DMS53 treated with DMSO at 0.1 percent for 48 hours (cell line): Measurements from ENCODE around the gene MAGEA3.
"Not testable (repeated sequence)": the region's sequence is repeated elsewhere in the genome, so short reads cannot be mapped to it uniquely, and the experiment has no call there.

Source experiments
- DNase-seq: peaks from one replicate; lab custom pipeline; 2025; ENCODE audit not compliant: unreplicated experiment; lab: John Stamatoyannopoulos, UW

MAGEA3 gene

GRCh38 chrX:152697952-152698931, at the start of gene MAGEA3:
MAGEA3 (plus strand) TSS chrX:152698794; CDS start chrX:152700833, 2,039 bp downstream.
- not testable (repeated sequence) for DNase-seq

- DNase-seq: no peak
These were observed 46.5 kb upstream of the MAGEA3 start for GRCh38 chrX:152652060-152652459.

- DNase-seq: no peak
These were observed 46.1 kb upstream of the MAGEA3 start for GRCh38 chrX:152652467-152652866.

- no peak for DNase-seq
These were observed 42.5 kb upstream of the MAGEA3 start for GRCh38 chrX:152656087-152656486.

GRCh38 chrX:152656890-152657289, 41.7 kb upstream of the MAGEA3 start:
- DNase-seq: no peak

GRCh38 chrX:152658302-152658701, 40.3 kb upstream of the MAGEA3 start:
- no peak for DNase-seq

GRCh38 chrX:152663086-152663485, 35.5 kb upstream of the MAGEA3 start:
- no peak for DNase-seq

GRCh38 chrX:152674135-152674534, 24.5 kb upstream of the MAGEA3 start:
- no peak for DNase-seq

- not testable (repeated sequence) for DNase-seq
These were observed 23.9 kb upstream of the MAGEA3 start for GRCh38 chrX:152674652-152675051.

- not testable (repeated sequence) for DNase-seq
These were observed 17.6 kb upstream of the MAGEA3 start for GRCh38 chrX:152681012-152681411.

- DNase-seq: not testable (repeated sequence)
These were observed 1.8 kb downstream of the MAGEA3 start for GRCh38 chrX:152700390-152700789.

- DNase-seq: not testable (repeated sequence)
These were observed 7.9 kb downstream of the MAGEA3 start for GRCh38 chrX:152706500-152706899.

- not testable (repeated sequence) for DNase-seq
These were observed 10.6 kb downstream of the MAGEA3 start, which contains the start of gene CSAG2 for GRCh38 chrX:152709173-152709572. CSAG2 (minus strand) TSS chrX:152709273; CDS start chrX:152709112, 161 bp downstream.

- not testable (repeated sequence) for DNase-seq
These were observed 14.6 kb downstream of the MAGEA3 start for GRCh38 chrX:152713195-152713594.

GRCh38 chrX:152713815-152714787, 15.5 kb downstream of the MAGEA3 start, which contains the start of gene MAGEA2B:
MAGEA2B (plus strand) TSS chrX:152714628; CDS start chrX:152717107, 2,479 bp downstream.
- not testable (repeated sequence) for DNase-seq

GRCh38 chrX:152725409-152725808, 26.8 kb downstream of the MAGEA3 start:
- DNase-seq: no peak

- no peak for DNase-seq
These were observed 34.8 kb downstream of the MAGEA3 start, which contains the start of the genes CSAG1 and MAGEA12 for GRCh38 chrX:152733261-152733975. CSAG1 (minus strand) TSS chrX:152733721; CDS start chrX:152732460, 1,261 bp downstream. MAGEA12 (plus strand) TSS chrX:152733757; CDS start chrX:152736162, 2,405 bp downstream.

- DNase-seq: not testable (repeated sequence)
These were observed 35.7 kb downstream of the MAGEA3 start for GRCh38 chrX:152734143-152734858.

GRCh38 chrX:152735101-152735500, 36.5 kb downstream of the MAGEA3 start:
- no peak for DNase-seq
